HEK293 (cell line): ENCODE measurements around the gene LONRF2.

Source experiments
- CTCF ChIA-PET: fragments of 350-600 bp; formaldehyde crosslinking; extraction: SDS; loops from one replicate; lab custom pipeline; 2021; ENCODE audit warnings: antibody characterized with exemption; lab: Yijun Ruan, JAX
- POLR2A ChIA-PET: fragments of 300-600 bp; formaldehyde crosslinking; extraction: SDS; loops from one replicate; lab custom pipeline; 2020; ENCODE audit warnings: antibody characterized with exemption, inconsistent platforms; lab: Yijun Ruan, JAX
- H3K27ac ChIP-seq: fragments of 200-500 bp; sonication (Bioruptor generic); 2 replicates; pipeline ENCODE4 v1.5.1; 2014; ENCODE audit warnings: low read depth, low read length, control low read depth, inconsistent platforms; ENCODE audit errors: extremely low read depth
- H3K36me3 ChIP-seq, 2 experiments: fragments of 200-500 bp in 1 of 2; sonication (Bioruptor generic) in 1 of 2; 1 replicate in 1 of 2; 2 replicates in 1 of 2; pipeline ENCODE4 v1.5.1; 2014 to 2017; ENCODE audit warnings: inconsistent platforms in 2 of 2, low read length in 2 of 2; ENCODE audit not compliant: control insufficient read depth in 2 of 2, insufficient read depth in 1 of 2
- H3K4me1 ChIP-seq: fragments of 200-500 bp; sonication (Bioruptor generic); 2 replicates; pipeline ENCODE4 v1.5.1; 2014; ENCODE audit warnings: mild to moderate bottlenecking, low read length, inconsistent platforms; ENCODE audit not compliant: control insufficient read depth, insufficient read depth
- H3K4me3 ChIP-seq: 2 replicates; pipeline ENCODE4 v1.5.1; 2011; ENCODE audit warnings: low read depth, mild to moderate bottlenecking, control low read depth, low read length, moderate library complexity
- H3K9me3 ChIP-seq: fragments of 200-500 bp; sonication (Bioruptor generic); 2 replicates; pipeline ENCODE4 v1.5.1; 2014; ENCODE audit warnings: low read depth, low read length, inconsistent platforms; ENCODE audit not compliant: control insufficient read depth, insufficient read depth
- GFI1B ChIP-seq: fragments of 450-650 bp; formaldehyde crosslinking; IDR thresholded peaks from 2 replicates; pipeline ENCODE4 v1.5.1; 2016; ENCODE audit warnings: missing biosample characterization, missing genetic modification characterization
- GLI4 ChIP-seq: fragments of 450-650 bp; formaldehyde crosslinking; IDR thresholded peaks from 2 replicates; pipeline ENCODE4 v1.5.1; 2016; ENCODE audit warnings: missing biosample characterization, missing genetic modification characterization
- GLIS2 ChIP-seq: fragments of 450-650 bp; formaldehyde crosslinking; IDR thresholded peaks from 2 replicates; pipeline ENCODE4 v1.5.1; 2016; ENCODE audit warnings: missing biosample characterization, missing genetic modification characterization
- HOXA7 ChIP-seq: sonication (generic); formaldehyde crosslinking; IDR thresholded peaks from 2 replicates; pipeline ENCODE4 v1.8.1; 2022; ENCODE audit warnings: missing genetic modification reagents, borderline replicate concordance
- KLF1 ChIP-seq: fragments of 450-650 bp; formaldehyde crosslinking; IDR thresholded peaks from 2 replicates; pipeline ENCODE4 v1.5.1; 2016; ENCODE audit warnings: missing biosample characterization, missing genetic modification characterization
- KLF9 ChIP-seq: fragments of 450-650 bp; formaldehyde crosslinking; IDR thresholded peaks from 2 replicates; pipeline ENCODE4 v1.5.1; 2016; ENCODE audit warnings: missing biosample characterization, missing genetic modification characterization, low read depth
- PATZ1 ChIP-seq: fragments of 450-650 bp; formaldehyde crosslinking; IDR thresholded peaks from 2 replicates; pipeline ENCODE4 v1.5.1; 2016; ENCODE audit warnings: missing biosample characterization, missing genetic modification characterization
- SALL2 ChIP-seq: fragments of 450-650 bp; formaldehyde crosslinking; IDR thresholded peaks from 2 replicates; pipeline ENCODE4 v1.5.0; 2017; ENCODE audit warnings: missing biosample characterization, mild to moderate bottlenecking, missing genetic modification characterization, borderline replicate concordance
- WT1 ChIP-seq: fragments of 450-650 bp; formaldehyde crosslinking; IDR thresholded peaks from 2 replicates; pipeline ENCODE4 v1.5.1; 2016; ENCODE audit warnings: missing biosample characterization, missing genetic modification characterization
- YY2 ChIP-seq: fragments of 450-650 bp; formaldehyde crosslinking; IDR thresholded peaks from 2 replicates; pipeline ENCODE4 v1.5.1; 2016; ENCODE audit warnings: missing biosample characterization, missing genetic modification characterization
- ZBTB44 ChIP-seq: fragments of 450-650 bp; IDR thresholded peaks from 2 replicates; pipeline ENCODE4 v1.5.1; 2018; ENCODE audit warnings: missing biosample characterization, mild to moderate bottlenecking, missing genetic modification characterization
- ZFHX2 ChIP-seq: fragments of 450-650 bp; formaldehyde crosslinking; conservative IDR thresholded peaks from 2 replicates; pipeline ENCODE4 v1.5.1; 2016; ENCODE audit warnings: missing biosample characterization, missing genetic modification characterization
- ZNF112 ChIP-seq: fragments of 450-650 bp; formaldehyde crosslinking; IDR thresholded peaks from 2 replicates; pipeline ENCODE4 v1.5.0; 2017; ENCODE audit warnings: missing biosample characterization, missing genetic modification characterization
- ZNF169 ChIP-seq: fragments of 450-650 bp; formaldehyde crosslinking; IDR thresholded peaks from 2 replicates; pipeline ENCODE4 v1.5.1; 2016; ENCODE audit warnings: missing biosample characterization, missing genetic modification characterization
- ZNF394 ChIP-seq: fragments of 450-650 bp; formaldehyde crosslinking; IDR thresholded peaks from 2 replicates; pipeline ENCODE4 v1.5.1; 2016; ENCODE audit warnings: missing biosample characterization, missing genetic modification characterization, mild to moderate bottlenecking, moderate library complexity, borderline replicate concordance
- ZNF416 ChIP-seq: fragments of 450-650 bp; formaldehyde crosslinking; IDR thresholded peaks from 2 replicates; pipeline ENCODE4 v1.5.1; 2016; ENCODE audit warnings: missing biosample characterization, missing genetic modification characterization
- ZNF510 ChIP-seq: fragments of 450-650 bp; formaldehyde crosslinking; IDR thresholded peaks from 2 replicates; pipeline ENCODE4 v1.5.1; 2018; ENCODE audit warnings: mild to moderate bottlenecking, missing genetic modification characterization, missing biosample characterization; ENCODE audit not compliant: insufficient replicate concordance
- ZNF600 ChIP-seq: fragments of 450-650 bp; formaldehyde crosslinking; IDR thresholded peaks from 2 replicates; pipeline ENCODE4 v1.5.1; 2016; ENCODE audit warnings: missing biosample characterization, missing genetic modification characterization
- ZNF664 ChIP-seq: fragments of 450-650 bp; formaldehyde crosslinking; IDR thresholded peaks from 2 replicates; pipeline ENCODE4 v1.5.1; 2016; ENCODE audit warnings: missing biosample characterization, missing genetic modification characterization
- ZNF692 ChIP-seq: fragments of 450-650 bp; formaldehyde crosslinking; IDR thresholded peaks from 2 replicates; pipeline ENCODE4 v1.5.1; 2016; ENCODE audit warnings: missing biosample characterization, missing genetic modification characterization
- TF ChIP-seq, protein P1 (sequence below): fragments of 450-650 bp; formaldehyde crosslinking; IDR thresholded peaks from 2 replicates; pipeline ENCODE4 v1.5.1; 2016; ENCODE audit warnings: missing biosample characterization, missing genetic modification characterization, low read depth
- TF ChIP-seq, protein P2 (sequence below): fragments of 450-650 bp; formaldehyde crosslinking; IDR thresholded peaks from 2 replicates; pipeline ENCODE4 v1.5.1; 2017; ENCODE audit warnings: missing biosample characterization, missing genetic modification characterization

LONRF2 gene

GRCh38 chr2:100285691-100286090 lies 36.6 kb downstream of the LONRF2 start (continued):
- TF ChIP-seq ZNF692 (tag by site-specific recombination) (no peak), ZFHX2 (tag by site-specific recombination) (no peak), ZNF394 (tag by site-specific recombination) (no peak), HOXA7 (no peak)

- no peak for TF ChIP-seq SALL2 (tag by site-specific recombination)
- TF ChIP-seq ZNF510 (tag by site-specific recombination), result no peak
- TF ChIP-seq ZNF416 (tag by site-specific recombination), result no peak
- TF ChIP-seq ZBTB44 (tag by site-specific recombination), result no peak
- no peak for TF ChIP-seq KLF1 (tag by site-specific recombination)
- no peak for TF ChIP-seq KLF9 (tag by site-specific recombination)
- TF ChIP-seq GLI4 (tag by site-specific recombination), result no peak
- TF ChIP-seq, protein P1, sequence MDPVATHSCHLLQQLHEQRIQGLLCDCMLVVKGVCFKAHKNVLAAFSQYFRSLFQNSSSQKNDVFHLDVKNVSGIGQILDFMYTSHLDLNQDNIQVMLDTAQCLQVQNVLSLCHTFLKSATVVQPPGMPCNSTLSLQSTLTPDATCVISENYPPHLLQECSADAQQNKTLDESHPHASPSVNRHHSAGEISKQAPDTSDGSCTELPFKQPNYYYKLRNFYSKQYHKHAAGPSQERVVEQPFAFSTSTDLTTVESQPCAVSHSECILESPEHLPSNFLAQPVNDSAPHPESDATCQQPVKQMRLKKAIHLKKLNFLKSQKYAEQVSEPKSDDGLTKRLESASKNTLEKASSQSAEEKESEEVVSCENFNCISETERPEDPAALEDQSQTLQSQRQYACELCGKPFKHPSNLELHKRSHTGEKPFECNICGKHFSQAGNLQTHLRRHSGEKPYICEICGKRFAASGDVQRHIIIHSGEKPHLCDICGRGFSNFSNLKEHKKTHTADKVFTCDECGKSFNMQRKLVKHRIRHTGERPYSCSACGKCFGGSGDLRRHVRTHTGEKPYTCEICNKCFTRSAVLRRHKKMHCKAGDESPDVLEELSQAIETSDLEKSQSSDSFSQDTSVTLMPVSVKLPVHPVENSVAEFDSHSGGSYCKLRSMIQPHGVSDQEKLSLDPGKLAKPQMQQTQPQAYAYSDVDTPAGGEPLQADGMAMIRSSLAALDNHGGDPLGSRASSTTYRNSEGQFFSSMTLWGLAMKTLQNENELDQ (tag by site-specific recombination), result no peak
- no peak for TF ChIP-seq PATZ1 (tag by site-specific recombination)
- TF ChIP-seq ZNF600 (tag by site-specific recombination), result no peak
- TF ChIP-seq ZNF169 (tag by site-specific recombination), result no peak
- no peak for TF ChIP-seq ZNF112 (tag by site-specific recombination)
- TF ChIP-seq GLIS2 (tag by site-specific recombination), result no peak
- no peak for TF ChIP-seq WT1 (tag by site-specific recombination)
- no peak for TF ChIP-seq GFI1B
- no peak for TF ChIP-seq YY2 (tag by site-specific recombination)
- TF ChIP-seq ZNF664 (tag by site-specific recombination), result no peak
- TF ChIP-seq, protein P2, sequence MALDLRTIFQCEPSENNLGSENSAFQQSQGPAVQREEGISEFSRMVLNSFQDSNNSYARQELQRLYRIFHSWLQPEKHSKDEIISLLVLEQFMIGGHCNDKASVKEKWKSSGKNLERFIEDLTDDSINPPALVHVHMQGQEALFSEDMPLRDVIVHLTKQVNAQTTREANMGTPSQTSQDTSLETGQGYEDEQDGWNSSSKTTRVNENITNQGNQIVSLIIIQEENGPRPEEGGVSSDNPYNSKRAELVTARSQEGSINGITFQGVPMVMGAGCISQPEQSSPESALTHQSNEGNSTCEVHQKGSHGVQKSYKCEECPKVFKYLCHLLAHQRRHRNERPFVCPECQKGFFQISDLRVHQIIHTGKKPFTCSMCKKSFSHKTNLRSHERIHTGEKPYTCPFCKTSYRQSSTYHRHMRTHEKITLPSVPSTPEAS, result no peak
- H3K36me3 ChIP-seq, result peaks cover 12 to 74% of the 10 kb centered on the region in 2 experiments
- CTCF ChIA-PET, result interaction anchor here (0.5 to 1.1 kb wide), 4 partner anchors 22 to 645 kb away, joined by 3 to 5 read pairs (median 4); no protein-coding TSS in a partner anchor
These were observed 37.3 kb downstream of the LONRF2 start for GRCh38 chr2:100285011-100285410.

More at GRCh38 chr2:100285011-100285410, 37.3 kb downstream of the LONRF2 start:
- POLR2A ChIA-PET, result no interaction called here
- no peak overlapping the region for H3K4me3 ChIP-seq
- H3K4me1 ChIP-seq, result no peaks in the 10 kb centered on the region
- no peak overlapping the region for H3K27ac ChIP-seq
- H3K9me3 ChIP-seq, result no peaks in the 10 kb centered on the region
